K562 (cell line): Measurements from ENCODE around the gene ASPHD1. TPM values are rescaled to one million over a fixed set of nuclear protein-coding genes. Genes with fewer than 3 reads are reported as not detected.

ENCODE experiments used
- DIDO1 ChIP-seq: fragments of 450-650 bp; IDR thresholded peaks from 2 replicates; pipeline ENCODE4 v1.6.1; 2016; ENCODE audit warnings: low read depth, missing biosample characterization, missing genetic modification characterization
- EGR1 ChIP-seq: fragments of 450-650 bp; conservative IDR thresholded peaks from 2 replicates; pipeline ENCODE4 v1.6.1; 2017; ENCODE audit warnings: mild to moderate bottlenecking
- NR4A1 ChIP-seq, 2 experiments: fragments of 250-450 bp in 1 of 2; fragments of 450-650 bp in 1 of 2; sonication (Bioruptor Pico) in 1 of 2; IDR thresholded peaks; 2 replicates each; pipeline versions ENCODE4 v1.4.0 to v1.6.1; 2016 to 2020; ENCODE audit warnings: mild to moderate bottlenecking in 2 of 2, missing compliant biosample characterization in 1 of 2, missing genetic modification characterization in 1 of 2, moderate library complexity in 1 of 2
- NUFIP1 ChIP-seq: fragments of 450-650 bp; IDR thresholded peaks from 2 replicates; pipeline ENCODE4 v1.6.1; 2018; ENCODE audit not compliant: partially characterized antibody
- SAFB2 ChIP-seq: fragments of 200-400 bp; formaldehyde crosslinking; IDR thresholded peaks from 2 replicates; pipeline ENCODE4 v1.6.1; 2018; ENCODE audit warnings: borderline replicate concordance, low read length, low read depth, moderate library complexity; ENCODE audit not compliant: severe bottlenecking
- SMARCE1 ChIP-seq: fragments of 450-650 bp; IDR thresholded peaks from 2 replicates; pipeline ENCODE4 v1.7.1; 2016; ENCODE audit warnings: mild to moderate bottlenecking
- SRSF1 ChIP-seq: fragments of 200-400 bp; formaldehyde crosslinking; IDR thresholded peaks from 2 replicates; pipeline ENCODE4 v1.6.1; 2017; ENCODE audit warnings: mild to moderate bottlenecking, low read depth, low read length, moderate library complexity
- STAT5A ChIP-seq: IDR thresholded peaks from 2 replicates; pipeline ENCODE4 v1.6.1; 2012; ENCODE audit warnings: low read length, inconsistent platforms, borderline replicate concordance
- U2AF1 ChIP-seq: fragments of 200-400 bp; formaldehyde crosslinking; optimal IDR thresholded peaks from 2 replicates; pipeline ENCODE3; 2017; ENCODE audit warnings: mild to moderate bottlenecking, low read depth, low read length, moderate library complexity
- WHSC1 ChIP-seq: IDR thresholded peaks from one replicate; pipeline ENCODE4 v1.6.1; 2012; ENCODE audit warnings: low read length, control low read depth, inconsistent platforms
- ZNF134 ChIP-seq: fragments of 250-450 bp; sonication (Bioruptor Pico); conservative IDR thresholded peaks from 2 replicates; pipeline ENCODE4 v1.4.0; 2020
- ZNF274 ChIP-seq: IDR thresholded peaks from 2 replicates; pipeline ENCODE4 v1.6.1; 2011; ENCODE audit warnings: low read depth, mild to moderate bottlenecking, low read length, moderate library complexity, borderline replicate concordance
- ZNF561 ChIP-seq: fragments of 450-650 bp; formaldehyde crosslinking; conservative IDR thresholded peaks from 2 replicates; pipeline ENCODE4 v1.4.0; 2020; ENCODE audit warnings: mild to moderate bottlenecking, moderate library complexity
- polyA plus RNA-seq, 8 experiments: library from polyadenylated mRNA; depleted of rRNA in 4 of 8; stranded (reverse) in 5 of 8; unstranded in 3 of 8; fragments of >200 nt; fragmentation: Nextera tagmentation in 2 of 8; fragmentation: Illumina TruSeq in 1 of 8; extraction: Ambion mirVana in 2 of 8; extraction: Trizol in 1 of 8; gene quantifications; 2 replicates each; pipeline versions ENCODE4 v1.2.1 to v1.2.3, GENCODE V29; 2011 to 2014; ENCODE audit warnings: inconsistent platforms in 1 of 8, missing spikeins in 1 of 8
- total RNA-seq, 7 experiments: library from RNA; depleted of rRNA in 6 of 7; stranded (reverse); fragments of >200 nt in 6 of 7; fragmentation: Illumina TruSeq in 2 of 7; extraction: Trizol in 2 of 7; gene quantifications; 2 replicates each; pipeline versions ENCODE4 v1.2.1 to v1.2.3, GENCODE V29; 2011 to 2021; ENCODE audit warnings: low replicate concordance in 1 of 7
- TF ChIP-seq, protein P1 (sequence below): fragments of 200-600 bp; sonication (generic); IDR thresholded peaks from one replicate; pipeline ENCODE4 v1.6.1; 2012; ENCODE audit warnings: mild to moderate bottlenecking, low read depth, low read length, inconsistent platforms
- TF ChIP-seq, protein P2 (sequence below), 2 experiments: fragments of 150-350 bp in 1 of 2; IDR thresholded peaks; 2 replicates each; pipeline ENCODE4 v1.6.1; 2012 to 2016; ENCODE audit warnings: low read depth in 2 of 2, low read length in 2 of 2, mild to moderate bottlenecking in 1 of 2, moderate library complexity in 1 of 2

Gene ASPHD1
- total and polyA plus RNA-seq, 9 of the 15 experiments (the other 6 are each of a cell fraction or from before 2014, with no cell fraction given) = 0.03 to 0.70 (median 0.24) TPM; not detected in 5

DNA sequence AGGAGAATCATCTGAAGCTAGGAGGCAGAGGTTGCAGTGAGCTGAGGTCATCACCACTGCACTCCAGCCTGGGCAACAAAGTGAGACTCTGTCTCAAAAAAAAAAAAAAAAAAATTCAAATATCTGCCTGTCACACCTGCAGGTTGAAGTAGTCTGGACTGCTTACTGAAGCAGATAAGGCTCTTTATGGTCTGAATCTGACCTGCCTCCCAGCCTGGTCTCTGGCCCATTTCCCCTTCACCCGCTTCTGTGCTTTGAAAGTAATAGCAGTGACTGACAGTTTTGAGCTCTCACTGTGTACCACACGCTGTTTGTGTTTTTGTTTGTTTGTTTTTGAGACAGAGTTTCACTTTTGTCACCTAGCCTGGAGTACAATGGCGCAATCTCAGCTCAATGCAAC, 6.7 kb upstream of the ASPHD1 start (continued):
- TF ChIP-seq, protein P1, sequence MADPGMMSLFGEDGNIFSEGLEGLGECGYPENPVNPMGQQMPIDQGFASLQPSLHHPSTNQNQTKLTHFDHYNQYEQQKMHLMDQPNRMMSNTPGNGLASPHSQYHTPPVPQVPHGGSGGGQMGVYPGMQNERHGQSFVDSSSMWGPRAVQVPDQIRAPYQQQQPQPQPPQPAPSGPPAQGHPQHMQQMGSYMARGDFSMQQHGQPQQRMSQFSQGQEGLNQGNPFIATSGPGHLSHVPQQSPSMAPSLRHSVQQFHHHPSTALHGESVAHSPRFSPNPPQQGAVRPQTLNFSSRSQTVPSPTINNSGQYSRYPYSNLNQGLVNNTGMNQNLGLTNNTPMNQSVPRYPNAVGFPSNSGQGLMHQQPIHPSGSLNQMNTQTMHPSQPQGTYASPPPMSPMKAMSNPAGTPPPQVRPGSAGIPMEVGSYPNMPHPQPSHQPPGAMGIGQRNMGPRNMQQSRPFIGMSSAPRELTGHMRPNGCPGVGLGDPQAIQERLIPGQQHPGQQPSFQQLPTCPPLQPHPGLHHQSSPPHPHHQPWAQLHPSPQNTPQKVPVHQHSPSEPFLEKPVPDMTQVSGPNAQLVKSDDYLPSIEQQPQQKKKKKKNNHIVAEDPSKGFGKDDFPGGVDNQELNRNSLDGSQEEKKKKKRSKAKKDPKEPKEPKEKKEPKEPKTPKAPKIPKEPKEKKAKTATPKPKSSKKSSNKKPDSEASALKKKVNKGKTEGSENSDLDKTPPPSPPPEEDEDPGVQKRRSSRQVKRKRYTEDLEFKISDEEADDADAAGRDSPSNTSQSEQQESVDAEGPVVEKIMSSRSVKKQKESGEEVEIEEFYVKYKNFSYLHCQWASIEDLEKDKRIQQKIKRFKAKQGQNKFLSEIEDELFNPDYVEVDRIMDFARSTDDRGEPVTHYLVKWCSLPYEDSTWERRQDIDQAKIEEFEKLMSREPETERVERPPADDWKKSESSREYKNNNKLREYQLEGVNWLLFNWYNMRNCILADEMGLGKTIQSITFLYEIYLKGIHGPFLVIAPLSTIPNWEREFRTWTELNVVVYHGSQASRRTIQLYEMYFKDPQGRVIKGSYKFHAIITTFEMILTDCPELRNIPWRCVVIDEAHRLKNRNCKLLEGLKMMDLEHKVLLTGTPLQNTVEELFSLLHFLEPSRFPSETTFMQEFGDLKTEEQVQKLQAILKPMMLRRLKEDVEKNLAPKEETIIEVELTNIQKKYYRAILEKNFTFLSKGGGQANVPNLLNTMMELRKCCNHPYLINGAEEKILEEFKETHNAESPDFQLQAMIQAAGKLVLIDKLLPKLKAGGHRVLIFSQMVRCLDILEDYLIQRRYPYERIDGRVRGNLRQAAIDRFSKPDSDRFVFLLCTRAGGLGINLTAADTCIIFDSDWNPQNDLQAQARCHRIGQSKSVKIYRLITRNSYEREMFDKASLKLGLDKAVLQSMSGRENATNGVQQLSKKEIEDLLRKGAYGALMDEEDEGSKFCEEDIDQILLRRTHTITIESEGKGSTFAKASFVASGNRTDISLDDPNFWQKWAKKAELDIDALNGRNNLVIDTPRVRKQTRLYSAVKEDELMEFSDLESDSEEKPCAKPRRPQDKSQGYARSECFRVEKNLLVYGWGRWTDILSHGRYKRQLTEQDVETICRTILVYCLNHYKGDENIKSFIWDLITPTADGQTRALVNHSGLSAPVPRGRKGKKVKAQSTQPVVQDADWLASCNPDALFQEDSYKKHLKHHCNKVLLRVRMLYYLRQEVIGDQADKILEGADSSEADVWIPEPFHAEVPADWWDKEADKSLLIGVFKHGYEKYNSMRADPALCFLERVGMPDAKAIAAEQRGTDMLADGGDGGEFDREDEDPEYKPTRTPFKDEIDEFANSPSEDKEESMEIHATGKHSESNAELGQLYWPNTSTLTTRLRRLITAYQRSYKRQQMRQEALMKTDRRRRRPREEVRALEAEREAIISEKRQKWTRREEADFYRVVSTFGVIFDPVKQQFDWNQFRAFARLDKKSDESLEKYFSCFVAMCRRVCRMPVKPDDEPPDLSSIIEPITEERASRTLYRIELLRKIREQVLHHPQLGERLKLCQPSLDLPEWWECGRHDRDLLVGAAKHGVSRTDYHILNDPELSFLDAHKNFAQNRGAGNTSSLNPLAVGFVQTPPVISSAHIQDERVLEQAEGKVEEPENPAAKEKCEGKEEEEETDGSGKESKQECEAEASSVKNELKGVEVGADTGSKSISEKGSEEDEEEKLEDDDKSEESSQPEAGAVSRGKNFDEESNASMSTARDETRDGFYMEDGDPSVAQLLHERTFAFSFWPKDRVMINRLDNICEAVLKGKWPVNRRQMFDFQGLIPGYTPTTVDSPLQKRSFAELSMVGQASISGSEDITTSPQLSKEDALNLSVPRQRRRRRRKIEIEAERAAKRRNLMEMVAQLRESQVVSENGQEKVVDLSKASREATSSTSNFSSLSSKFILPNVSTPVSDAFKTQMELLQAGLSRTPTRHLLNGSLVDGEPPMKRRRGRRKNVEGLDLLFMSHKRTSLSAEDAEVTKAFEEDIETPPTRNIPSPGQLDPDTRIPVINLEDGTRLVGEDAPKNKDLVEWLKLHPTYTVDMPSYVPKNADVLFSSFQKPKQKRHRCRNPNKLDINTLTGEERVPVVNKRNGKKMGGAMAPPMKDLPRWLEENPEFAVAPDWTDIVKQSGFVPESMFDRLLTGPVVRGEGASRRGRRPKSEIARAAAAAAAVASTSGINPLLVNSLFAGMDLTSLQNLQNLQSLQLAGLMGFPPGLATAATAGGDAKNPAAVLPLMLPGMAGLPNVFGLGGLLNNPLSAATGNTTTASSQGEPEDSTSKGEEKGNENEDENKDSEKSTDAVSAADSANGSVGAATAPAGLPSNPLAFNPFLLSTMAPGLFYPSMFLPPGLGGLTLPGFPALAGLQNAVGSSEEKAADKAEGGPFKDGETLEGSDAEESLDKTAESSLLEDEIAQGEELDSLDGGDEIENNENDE = no peak
- TF ChIP-seq STAT5A = peak; percentile 60; the same call in 1 of the 2 replicates
- TF ChIP-seq WHSC1 = no peak
- TF ChIP-seq ZNF274 = no peak
- no peak for TF ChIP-seq ZNF561 (CRISPR knock-in tag)
- no peak for TF ChIP-seq NUFIP1
- TF ChIP-seq, protein P2, sequence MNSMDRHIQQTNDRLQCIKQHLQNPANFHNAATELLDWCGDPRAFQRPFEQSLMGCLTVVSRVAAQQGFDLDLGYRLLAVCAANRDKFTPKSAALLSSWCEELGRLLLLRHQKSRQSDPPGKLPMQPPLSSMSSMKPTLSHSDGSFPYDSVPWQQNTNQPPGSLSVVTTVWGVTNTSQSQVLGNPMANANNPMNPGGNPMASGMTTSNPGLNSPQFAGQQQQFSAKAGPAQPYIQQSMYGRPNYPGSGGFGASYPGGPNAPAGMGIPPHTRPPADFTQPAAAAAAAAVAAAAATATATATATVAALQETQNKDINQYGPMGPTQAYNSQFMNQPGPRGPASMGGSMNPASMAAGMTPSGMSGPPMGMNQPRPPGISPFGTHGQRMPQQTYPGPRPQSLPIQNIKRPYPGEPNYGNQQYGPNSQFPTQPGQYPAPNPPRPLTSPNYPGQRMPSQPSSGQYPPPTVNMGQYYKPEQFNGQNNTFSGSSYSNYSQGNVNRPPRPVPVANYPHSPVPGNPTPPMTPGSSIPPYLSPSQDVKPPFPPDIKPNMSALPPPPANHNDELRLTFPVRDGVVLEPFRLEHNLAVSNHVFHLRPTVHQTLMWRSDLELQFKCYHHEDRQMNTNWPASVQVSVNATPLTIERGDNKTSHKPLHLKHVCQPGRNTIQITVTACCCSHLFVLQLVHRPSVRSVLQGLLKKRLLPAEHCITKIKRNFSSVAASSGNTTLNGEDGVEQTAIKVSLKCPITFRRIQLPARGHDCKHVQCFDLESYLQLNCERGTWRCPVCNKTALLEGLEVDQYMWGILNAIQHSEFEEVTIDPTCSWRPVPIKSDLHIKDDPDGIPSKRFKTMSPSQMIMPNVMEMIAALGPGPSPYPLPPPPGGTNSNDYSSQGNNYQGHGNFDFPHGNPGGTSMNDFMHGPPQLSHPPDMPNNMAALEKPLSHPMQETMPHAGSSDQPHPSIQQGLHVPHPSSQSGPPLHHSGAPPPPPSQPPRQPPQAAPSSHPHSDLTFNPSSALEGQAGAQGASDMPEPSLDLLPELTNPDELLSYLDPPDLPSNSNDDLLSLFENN (IDR thresholded peaks at IDR 0.05; ENCODE audit: low read depth in 2 of 2, low read length in 2 of 2) = no peak
- TF ChIP-seq NR4A1 (CRISPR knock-in tag; IDR thresholded peaks at IDR 0.05) = no peak
- TF ChIP-seq NR4A1 (tag; IDR thresholded peaks at IDR 0.05) = no peak
- no peak for TF ChIP-seq DIDO1 (tag)
- TF ChIP-seq SMARCE1 = peak; percentile 41; the same call in 1 of the 2 replicates
- TF ChIP-seq EGR1 = no peak
- no peak for TF ChIP-seq ZNF134 (CRISPR knock-in tag)
- no peak for TF ChIP-seq SAFB2
- TF ChIP-seq SRSF1 = no peak
- no peak for TF ChIP-seq U2AF1
